ENCODE results near the gene EN1.

The EN1 gene

GRCh38 chr2:118801151-118801550 lies 46.3 kb downstream of the EN1 start:
- TF ChIP-seq CTCF (IDR thresholded peaks at IDR 0.05; ENCODE audit: low read depth, low read length): no peak
- no peak overlapping the region for H3K4me3 ChIP-seq (ENCODE audit: low read depth, low read length)

GRCh38 chr2:118800736-118801135 lies 46.7 kb downstream of the EN1 start:
- TF ChIP-seq CTCF (IDR thresholded peaks at IDR 0.05; ENCODE audit: low read depth, low read length): no peak
- no peak overlapping the region for H3K4me3 ChIP-seq (ENCODE audit: low read depth, low read length)

- TF ChIP-seq CTCF (IDR thresholded peaks at IDR 0.05; ENCODE audit: low read depth, low read length): no peak
- no peak overlapping the region for H3K4me3 ChIP-seq (ENCODE audit: low read depth, low read length)
Observed at GRCh38 chr2:118794546-118794945, 52.9 kb downstream of the EN1 start.

Data from WI38 (cell line).